GM21367 (cell line): ENCODE data around the gene ALCAM.
A peak's percentile ranks its signal among the peaks of the same experiment; 100 is the strongest.

Source experiments
- ATAC-seq: cut with Tn5 transposase; IDR thresholded peaks from one replicate; pipeline ENCODE4 v1.9.1; 2021; ENCODE audit not compliant: unreplicated experiment

ALCAM gene

GRCh38 chr3:105366326-105367062 lies at the start of gene ALCAM:
Gene ALCAM, plus strand, starts transcription at chr3:105366909.
- ATAC-seq = peak; percentile 57

GRCh38 chr3:105317841-105318240 lies 48.9 kb upstream of the ALCAM start:
- ATAC-seq = no peak

- ATAC-seq = peak; percentile 93
Measured at GRCh38 chr3:105322570-105323273, 44.0 kb upstream of the ALCAM start.

DNA sequence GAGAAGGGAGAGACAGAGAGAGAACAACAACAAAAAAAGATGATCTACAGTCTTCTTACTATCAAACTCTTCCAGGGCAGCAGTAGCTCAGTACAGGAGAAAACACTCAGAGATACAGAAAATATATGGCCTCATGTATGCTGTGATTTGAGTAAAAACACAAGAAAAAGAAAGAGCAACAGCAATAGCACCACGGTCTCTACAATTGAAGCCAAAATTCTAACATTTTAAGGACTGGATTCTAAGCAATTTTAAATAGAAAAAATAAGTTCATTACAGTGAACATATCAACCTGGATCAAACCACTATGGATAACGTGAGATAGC lies 43.5 kb upstream of the ALCAM start:
- ATAC-seq = no peak

- no peak for ATAC-seq
Measured at GRCh38 chr3:105324951-105325350, 41.8 kb upstream of the ALCAM start.

DNA sequence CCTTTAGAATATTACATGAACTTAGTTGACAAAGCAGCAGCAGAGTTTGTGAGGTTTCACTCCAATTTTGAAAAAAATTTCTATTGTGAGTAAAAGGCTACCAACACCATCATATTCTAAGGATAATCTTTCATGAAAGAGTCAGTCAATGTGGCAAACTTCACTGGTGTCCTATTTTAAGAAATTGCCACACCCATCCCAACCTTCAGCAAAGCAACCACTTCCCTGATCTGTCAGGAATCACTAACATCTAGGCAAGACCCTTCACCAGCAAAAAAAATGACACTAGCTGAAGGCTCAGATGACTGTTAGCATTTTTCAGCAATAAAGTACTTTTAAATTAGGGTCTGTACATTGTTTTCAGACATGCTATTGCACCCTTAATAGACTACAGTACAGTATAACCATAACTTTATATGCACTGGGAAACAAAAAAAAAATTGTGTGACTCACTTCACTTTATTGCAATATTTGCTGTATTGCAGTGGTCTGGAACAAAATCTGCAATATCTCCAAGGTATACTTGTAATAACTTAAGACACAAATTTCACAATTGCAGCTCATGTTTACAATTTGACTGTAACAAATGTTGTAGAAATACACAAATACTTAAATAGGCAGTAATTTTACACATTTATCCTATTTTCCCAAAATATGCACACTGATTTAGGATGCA lies 38.9 kb upstream of the ALCAM start:
- ATAC-seq = no peak

DNA sequence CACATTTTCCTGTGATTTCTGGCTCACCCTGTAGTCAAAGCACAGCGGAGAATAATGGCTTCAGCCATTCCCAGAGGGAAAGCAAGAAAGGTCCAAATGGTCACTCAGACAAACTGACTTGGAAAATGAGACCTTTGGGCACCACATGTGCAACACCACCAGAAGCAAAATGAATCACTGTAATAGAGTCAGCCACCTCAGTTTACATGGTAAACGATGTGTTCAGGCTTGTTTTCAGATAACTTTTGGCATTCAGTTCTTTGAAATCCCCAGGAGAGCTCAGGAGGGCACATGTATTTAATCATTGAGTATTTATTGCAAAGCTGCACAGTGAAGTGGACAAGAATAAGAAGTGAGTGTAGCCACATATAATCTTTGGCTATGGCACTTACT lies 38.4 kb upstream of the ALCAM start:
- ATAC-seq = no peak

GRCh38 chr3:105332961-105333360 lies 33.7 kb upstream of the ALCAM start:
- ATAC-seq = no peak

- ATAC-seq = peak; percentile 58
Measured at GRCh38 chr3:105334138-105334882, 32.4 kb upstream of the ALCAM start.

DNA sequence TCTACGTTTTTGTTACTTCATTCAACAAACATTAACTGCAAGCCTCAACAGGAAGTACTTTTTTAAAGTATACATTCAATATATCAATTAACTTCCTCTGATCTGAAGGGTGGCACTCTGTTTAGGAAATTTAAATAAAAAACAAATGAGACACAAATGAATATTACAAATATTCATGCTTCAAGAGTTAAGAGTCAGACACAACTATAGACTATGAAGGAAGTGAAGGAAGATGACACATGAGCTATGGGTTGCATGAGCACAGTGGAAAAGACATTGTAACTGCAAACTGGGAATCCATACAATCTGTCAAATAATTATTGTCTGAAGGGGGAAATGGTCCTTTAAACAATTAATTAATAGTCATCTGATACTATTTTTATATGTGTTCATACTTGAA lies 26.8 kb upstream of the ALCAM start:
- ATAC-seq = no peak

DNA sequence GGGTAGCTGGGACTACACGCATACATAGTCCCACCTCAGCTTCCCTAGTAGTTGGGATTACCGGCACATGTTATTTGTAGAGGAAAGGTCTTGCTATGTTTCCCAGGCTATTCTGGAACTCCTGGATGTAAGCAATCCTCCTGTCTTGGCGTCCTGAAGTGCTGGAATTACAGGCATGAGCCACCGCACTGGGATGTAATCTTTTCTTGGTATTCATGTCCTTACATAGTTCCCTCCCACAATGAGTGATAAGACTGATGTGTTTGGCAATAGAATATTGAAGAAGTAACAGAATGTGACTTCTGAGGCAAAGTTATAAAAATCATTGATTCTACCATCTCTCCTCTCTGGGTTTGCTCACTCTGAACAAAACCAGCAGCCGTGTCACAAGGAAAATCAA lies 22.7 kb upstream of the ALCAM start:
- ATAC-seq = no peak

GRCh38 chr3:105345156-105345555 lies 21.6 kb upstream of the ALCAM start:
- ATAC-seq = no peak

DNA sequence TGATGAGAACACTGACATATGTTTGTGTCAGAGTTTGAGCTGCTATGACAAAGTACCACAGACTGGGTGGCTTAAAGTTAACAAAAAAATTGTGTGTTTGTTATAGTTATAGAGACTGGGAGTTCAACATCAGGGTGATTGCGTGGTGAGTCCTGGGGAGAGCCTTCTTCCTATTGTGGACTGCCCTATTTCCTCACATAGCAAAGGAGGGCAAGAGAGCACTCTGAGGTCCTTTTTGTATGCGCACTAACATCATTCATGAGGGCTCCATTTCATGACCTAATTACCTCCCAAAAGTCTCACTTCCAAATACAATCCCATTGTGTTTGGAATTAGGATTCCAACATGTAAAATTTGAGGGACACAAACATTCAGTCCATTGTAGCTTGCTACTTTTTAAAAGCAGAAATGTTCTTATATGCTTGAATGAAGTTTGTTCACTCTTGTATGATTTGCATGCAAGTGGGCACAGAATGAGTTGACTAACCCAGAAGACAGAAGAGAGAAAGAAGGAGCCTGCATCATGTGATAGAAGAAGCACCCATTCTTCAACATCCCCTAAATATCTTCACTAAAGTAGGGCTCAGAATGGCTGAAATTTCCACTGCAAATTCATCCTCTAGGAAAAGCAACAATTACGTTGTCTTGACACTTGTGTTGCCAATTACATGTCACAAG lies 18.9 kb upstream of the ALCAM start:
- ATAC-seq = peak; percentile 86

GRCh38 chr3:105348307-105348706 lies 18.4 kb upstream of the ALCAM start:
- no peak for ATAC-seq

GRCh38 chr3:105349684-105350387 lies 16.9 kb upstream of the ALCAM start:
- no peak for ATAC-seq

- ATAC-seq = no peak
Measured at GRCh38 chr3:105351821-105352220, 14.9 kb upstream of the ALCAM start.

DNA sequence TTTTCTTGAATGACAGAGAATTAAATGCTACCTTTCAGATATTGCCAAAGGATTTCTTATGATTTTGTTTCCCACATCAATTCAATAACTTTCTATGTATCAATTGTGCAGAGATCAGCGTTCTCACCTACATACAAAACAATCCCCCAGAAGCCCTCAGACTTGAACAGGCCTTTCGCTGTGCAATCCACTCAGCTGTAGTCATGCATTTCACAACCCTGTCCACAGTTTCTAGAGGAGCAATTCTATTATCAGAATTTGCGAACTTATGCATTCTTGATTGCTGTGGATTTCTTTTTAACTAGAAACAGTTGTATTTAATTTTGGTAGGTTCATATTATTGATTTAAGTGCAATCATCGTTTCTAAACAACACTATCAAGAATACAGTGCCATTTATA lies 13.7 kb upstream of the ALCAM start:
- ATAC-seq = no peak

- no peak for ATAC-seq
Measured at GRCh38 chr3:105353485-105354161, 13.1 kb upstream of the ALCAM start.

DNA sequence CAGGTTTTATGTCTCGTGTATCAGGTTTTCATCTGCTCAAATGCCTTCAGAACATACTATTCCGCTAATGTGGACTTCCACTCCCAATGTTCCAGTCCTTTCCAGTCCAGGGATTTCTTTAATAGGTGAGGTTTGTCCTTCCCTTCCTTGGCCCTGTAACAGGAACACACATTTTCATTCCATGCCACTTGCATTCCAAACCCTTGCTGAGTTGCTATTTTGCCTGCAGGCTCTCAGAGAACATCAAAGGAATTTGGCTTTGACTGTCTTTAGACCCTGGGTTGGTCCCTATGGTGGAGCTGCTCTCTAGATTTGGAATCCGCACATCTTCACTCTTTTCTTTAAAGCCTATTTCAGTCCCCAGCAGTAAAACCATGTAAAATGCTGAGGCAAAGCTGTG lies 12.3 kb upstream of the ALCAM start:
- no peak for ATAC-seq
